Thymus (tissue), 11 donors: Measurements from ENCODE around the gene EPHB2. TPM values are rescaled to one million over a fixed set of nuclear protein-coding genes. Genes with fewer than 3 reads are reported as not detected.

Experiments used
- DNase-seq, 9 donors: peaks; one replicate each; pipeline ENCODE4 v3.0.0-alpha.2; 2013; ENCODE audit warnings: low spot score in 9 of 9, low read depth in 6 of 9, missing footprints in 1 of 9
- H3K27ac ChIP-seq, 2 donors: one replicate each; pipeline ENCODE4 v1.5.1; 2013; ENCODE audit warnings: control low read depth in 1 of 2, low read depth in 1 of 2, low read length in 1 of 2, mild to moderate bottlenecking in 1 of 2, moderate library complexity in 1 of 2
- H3K27me3 ChIP-seq, 2 donors: one replicate each; pipeline ENCODE4 v1.5.1; 2013; ENCODE audit warnings: low read length in 1 of 2; ENCODE audit not compliant: control insufficient read depth in 2 of 2, insufficient read depth in 1 of 2
- H3K36me3 ChIP-seq, 2 donors: one replicate each; pipeline ENCODE4 v1.5.1; 2013; ENCODE audit warnings: low read length in 1 of 2, mild to moderate bottlenecking in 1 of 2, moderate library complexity in 1 of 2; ENCODE audit not compliant: control insufficient read depth in 2 of 2, insufficient read depth in 2 of 2
- H3K4me1 ChIP-seq, 2 donors: one replicate each; pipeline ENCODE4 v1.5.1; 2013; ENCODE audit warnings: low read length in 2 of 2; ENCODE audit not compliant: control insufficient read depth in 2 of 2, insufficient read depth in 2 of 2
- H3K4me3 ChIP-seq, 2 donors: one replicate each; pipeline ENCODE4 v1.5.1; 2013; ENCODE audit warnings: low read length in 2 of 2, control low read depth in 1 of 2, mild to moderate bottlenecking in 1 of 2
- H3K9me3 ChIP-seq, 2 donors: one replicate each; pipeline ENCODE4 v1.5.1; 2013; ENCODE audit warnings: low read length in 1 of 2, mild to moderate bottlenecking in 1 of 2; ENCODE audit not compliant: control insufficient read depth in 2 of 2, insufficient read depth in 1 of 2
- WGBS: extraction: QIAGEN DNeasy Blood & Tissue Kit; methylation state at CpG from one replicate; pipeline ENCODE4 v1.1.7; 2013; 5-methylcytosine and 5-hydroxymethylcytosine counted together
- polyA plus RNA-seq: library from polyadenylated mRNA; stranded (reverse); fragments of 200-250 nt; gene quantifications from one replicate; pipeline ENCODE4 v1.2.3, GENCODE V29; 2013
- total RNA-seq: library from RNA; stranded (reverse); fragments of 120-200 nt; gene quantifications from one replicate; pipeline ENCODE4 v1.2.4, GENCODE V29; 2013
- donor health status: healthy.

Gene EPHB2
- total and polyA plus RNA-seq, 2 donors = 1.6 to 2.6 TPM

DNA sequence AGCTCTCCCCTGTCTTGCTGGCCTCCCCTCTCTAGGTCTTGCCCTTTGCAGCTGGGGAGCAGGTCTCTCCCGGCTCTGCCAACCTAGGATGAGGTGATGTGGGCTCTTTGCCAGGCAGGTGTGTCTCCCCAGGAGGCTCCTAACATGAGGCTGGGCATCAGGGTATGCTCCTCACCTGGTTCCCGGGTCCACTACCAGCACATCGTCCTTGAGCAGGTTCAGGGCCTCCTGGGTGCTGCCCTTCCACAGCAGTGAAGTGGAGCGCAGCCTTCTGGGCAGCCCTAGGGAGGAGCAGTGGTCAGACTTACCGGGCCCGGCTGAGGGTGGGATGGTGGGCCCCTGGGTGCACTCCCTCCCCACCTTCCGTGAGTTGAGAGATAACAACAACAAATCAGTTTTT is 244.5 kb downstream of the EPHB2 start:
- WGBS = 93% methylated on average over 7 of the region's 7 CpGs
- Histone ChIP-seq H3K36me3 (no peaks in the 10 kb centered on the region), H3K9me3 (no peaks in the 10 kb centered on the region), H3K4me1 (no peaks in the 10 kb centered on the region), H3K27me3 (peaks cover 21 to 48% of the 10 kb centered on the region in 2 donors), H3K4me3 (no peak overlapping the region), H3K27ac (no peak overlapping the region)
- DNase-seq = no peak

DNA sequence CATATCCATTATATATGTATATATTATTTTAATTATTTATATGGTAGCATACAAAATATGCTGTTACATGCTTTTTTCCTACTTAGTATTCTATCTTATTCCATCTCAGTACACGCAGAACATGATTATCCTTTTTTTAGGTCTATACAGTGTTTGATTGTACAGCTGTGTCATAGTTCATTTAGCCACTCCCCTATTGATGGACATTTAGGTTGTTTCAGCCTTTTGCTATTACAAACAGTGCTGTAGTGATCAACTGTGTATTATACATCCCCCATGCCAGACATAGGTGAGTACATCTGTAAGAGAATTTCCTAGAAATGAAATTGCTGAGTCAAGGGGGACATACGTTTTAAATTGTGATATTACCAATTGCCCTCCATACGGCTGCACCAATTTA is 246.4 kb downstream of the EPHB2 start:
- 68% methylated on average over 3 of the region's 3 CpGs for WGBS
- H3K36me3 ChIP-seq = no peaks in the 10 kb centered on the region
- H3K4me3 ChIP-seq = no peak overlapping the region
- no peaks in the 10 kb centered on the region for H3K4me1 ChIP-seq
- peaks cover 21 to 41% of the 10 kb centered on the region in 2 donors for H3K27me3 ChIP-seq
- H3K9me3 ChIP-seq = no peaks in the 10 kb centered on the region
- DNase-seq = no peak
- H3K27ac ChIP-seq = no peak overlapping the region

DNA sequence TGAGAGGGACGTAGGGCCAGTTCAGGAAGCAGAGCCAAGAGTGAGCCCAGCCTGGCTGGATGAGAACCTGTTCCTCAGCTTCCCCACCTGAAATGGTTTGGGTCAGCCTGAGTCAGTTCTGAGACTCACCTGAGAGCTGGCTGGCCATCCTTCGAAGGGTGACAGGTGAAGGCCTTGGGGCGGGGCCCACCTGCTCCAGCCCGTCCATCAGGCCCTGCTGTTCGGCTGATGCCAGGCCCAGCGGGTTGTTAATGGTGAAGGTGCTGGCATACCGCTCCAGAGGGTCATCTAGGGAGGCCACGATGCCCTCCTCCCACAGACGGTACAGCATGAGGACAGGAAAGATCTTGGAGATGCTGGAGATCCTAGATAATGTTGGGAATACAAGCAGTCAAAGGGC is 247.9 kb downstream of the EPHB2 start:
- Histone ChIP-seq H3K4me1 (no peaks in the 10 kb centered on the region), H3K27me3 (peaks cover 10 to 29% of the 10 kb centered on the region in 2 donors), H3K9me3 (no peaks in the 10 kb centered on the region), H3K36me3 (no peaks in the 10 kb centered on the region), H3K4me3 (no peak overlapping the region), H3K27ac (no peak overlapping the region)
- 93% methylated on average over 9 of the region's 9 CpGs for WGBS
- no peak for DNase-seq

DNA sequence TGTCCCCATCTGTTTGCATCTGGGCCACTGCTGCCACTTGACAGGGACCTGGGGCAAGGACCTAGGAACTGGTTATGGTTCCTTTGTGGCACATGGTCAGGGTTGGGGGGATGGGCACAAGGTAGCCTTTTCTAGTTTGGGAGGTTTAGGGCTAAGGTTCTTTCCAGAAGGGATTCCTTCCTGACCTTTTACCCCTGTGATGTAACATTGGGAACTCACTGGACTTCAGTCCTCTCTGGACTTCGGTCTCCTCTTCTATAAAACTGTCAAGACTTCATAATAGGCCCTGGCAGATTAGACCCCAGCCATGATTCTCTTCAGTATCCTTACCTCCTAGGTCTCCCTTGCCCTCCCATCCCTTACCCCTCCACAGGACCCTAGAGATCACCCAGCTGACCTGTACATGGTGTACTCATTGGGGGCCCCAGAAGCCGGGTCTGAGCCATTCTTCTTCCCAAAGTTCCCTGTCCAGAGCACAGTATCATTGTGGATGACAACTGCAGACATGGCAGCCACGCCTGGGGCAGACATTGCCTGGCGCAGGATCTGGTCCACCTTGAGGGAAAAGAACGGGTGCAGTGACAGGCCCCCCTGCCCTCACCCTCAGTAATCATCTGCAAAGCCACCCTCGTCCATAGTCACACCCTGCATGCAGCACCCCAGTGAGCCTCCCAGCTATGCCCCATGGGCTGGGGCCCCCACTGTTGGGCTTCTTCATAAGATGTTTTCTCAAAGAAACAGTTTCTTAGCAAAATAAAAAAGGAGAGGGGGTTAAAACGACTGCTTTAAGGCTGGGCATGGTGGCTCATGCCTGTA is 249.1 kb downstream of the EPHB2 start:
- Histone ChIP-seq H3K4me1 (no peaks in the 10 kb centered on the region), H3K4me3 (no peak overlapping the region), H3K27me3 (peaks cover 0 to 22% of the 10 kb centered on the region in 2 donors), H3K9me3 (no peaks in the 10 kb centered on the region), H3K36me3 (no peaks in the 10 kb centered on the region), H3K27ac (no peak overlapping the region)
- 88% methylated on average over 7 of the region's 7 CpGs for WGBS
- DNase-seq = no peak

DNA sequence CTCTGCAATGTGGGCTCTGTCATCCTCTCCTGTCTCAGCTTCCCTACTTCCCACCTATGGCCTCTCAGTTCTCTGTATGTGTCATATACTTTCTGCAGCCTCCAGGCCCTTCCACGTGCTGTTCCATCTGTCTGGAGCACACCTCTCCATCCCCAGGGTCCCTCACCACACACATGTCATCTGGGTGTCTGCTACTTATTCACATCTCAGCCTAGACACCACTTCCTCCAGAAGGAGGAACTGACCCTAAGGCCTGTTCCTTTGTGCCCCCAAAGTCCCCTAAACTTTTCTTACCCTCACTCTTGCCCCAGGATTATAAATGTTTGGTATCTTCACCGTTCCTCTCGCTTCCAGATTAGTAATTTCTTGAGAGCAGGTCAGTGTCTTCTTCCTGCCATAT is 251.9 kb downstream of the EPHB2 start:
- Histone ChIP-seq H3K36me3 (no peaks in the 10 kb centered on the region), H3K4me1 (no peaks in the 10 kb centered on the region), H3K27ac (no peak overlapping the region), H3K27me3 (peaks cover 0 to 11% of the 10 kb centered on the region in 2 donors), H3K4me3 (no peak overlapping the region), H3K9me3 (peaks cover 0 to 2% of the 10 kb centered on the region in 2 donors)
- no peak for DNase-seq
- WGBS = 71% methylated on average over 3 of the region's 3 CpGs

DNA sequence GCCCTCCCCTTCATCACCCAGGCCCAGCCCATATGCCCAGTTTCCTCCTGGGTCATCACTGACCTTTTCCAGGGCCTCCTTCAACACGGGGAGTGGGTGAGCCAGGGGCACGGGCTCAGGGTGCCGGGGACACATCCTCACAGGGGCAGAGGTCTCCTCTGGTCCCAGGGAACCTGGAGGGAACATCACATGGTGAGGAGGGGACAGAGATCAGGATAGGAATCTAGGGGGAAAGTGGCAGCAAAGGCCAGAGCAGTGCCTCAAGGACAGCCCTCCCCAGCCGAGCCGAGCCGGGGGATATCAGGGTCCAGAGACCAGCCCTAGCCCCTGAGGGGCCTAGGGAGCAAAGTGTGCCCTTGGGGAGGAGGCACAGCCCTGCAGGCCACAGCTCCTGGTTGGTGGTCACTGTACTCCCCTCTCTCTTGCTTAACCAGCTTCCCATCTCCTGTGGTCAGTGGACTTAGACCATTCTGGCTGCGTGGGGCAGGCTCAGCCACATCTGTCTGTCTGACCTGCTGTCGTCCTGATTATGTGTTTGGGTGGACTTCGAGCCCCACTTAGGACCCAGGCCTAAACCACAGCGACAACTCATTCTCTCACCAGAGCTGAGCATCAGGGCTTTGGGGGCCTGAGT is 252.5 kb downstream of the EPHB2 start:
- Histone ChIP-seq H3K9me3 (peaks cover 0 to 2% of the 10 kb centered on the region in 2 donors), H3K27ac (no peak overlapping the region), H3K36me3 (no peaks in the 10 kb centered on the region), H3K4me3 (no peak overlapping the region), H3K4me1 (no peaks in the 10 kb centered on the region), H3K27me3 (peaks cover 0 to 11% of the 10 kb centered on the region in 2 donors)
- 94% methylated on average over 10 of the region's 10 CpGs for WGBS
- DNase-seq = no peak

DNA sequence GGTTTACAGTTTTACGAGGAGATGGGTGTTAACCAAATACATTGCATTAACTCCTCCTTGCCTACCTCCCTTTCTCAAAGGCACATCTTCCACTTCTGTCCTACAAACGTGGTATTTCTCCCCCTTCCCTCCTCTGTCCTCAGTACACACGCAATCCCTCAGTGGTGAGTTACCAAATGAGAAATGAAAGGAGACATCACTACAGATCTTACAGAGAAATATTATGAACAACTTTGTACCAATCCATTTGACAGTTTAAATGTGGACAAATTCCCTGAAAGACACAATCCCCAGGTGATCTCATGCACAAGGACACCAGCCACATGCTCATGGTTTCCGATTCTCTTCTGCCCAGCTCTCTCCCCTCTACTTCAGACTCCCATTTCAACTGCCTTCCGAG is 255.7 kb downstream of the EPHB2 start:
- no peak for DNase-seq

DNA sequence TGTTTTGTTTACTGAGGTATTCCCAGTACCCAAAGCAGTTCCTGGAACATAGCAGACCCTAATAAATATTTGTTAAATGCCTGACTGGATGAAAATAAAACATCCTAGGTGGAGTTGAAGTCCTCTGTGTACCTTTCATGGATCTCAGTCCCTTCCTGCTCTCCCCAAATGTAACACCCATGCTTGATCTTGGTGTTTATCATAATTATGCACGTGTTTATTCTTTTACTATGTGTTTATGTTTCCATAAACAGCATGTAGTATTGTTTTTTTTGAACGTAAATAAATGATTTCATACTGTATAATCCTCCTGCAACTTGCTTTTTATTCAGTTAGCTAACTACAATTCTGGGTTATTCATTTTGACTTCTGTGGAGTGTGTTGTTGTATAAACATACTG is 257.2 kb downstream of the EPHB2 start:
- Histone ChIP-seq H3K27ac (no peak overlapping the region), H3K4me1 (no peaks in the 10 kb centered on the region), H3K27me3 (peaks cover 2 to 27% of the 10 kb centered on the region in 2 donors), H3K9me3 (peaks cover 0 to 2% of the 10 kb centered on the region in 2 donors), H3K4me3 (no peak overlapping the region), H3K36me3 (no peaks in the 10 kb centered on the region)
- WGBS = 56% methylated on average over 2 of the region's 2 CpGs
- no peak for DNase-seq

More for the DNA sequence above, 255.7 kb downstream of the EPHB2 start:
- H3K9me3 ChIP-seq = peaks cover 0 to 2% of the 10 kb centered on the region in 2 donors
- WGBS = 84% methylated on average over 5 of the region's 5 CpGs
- no peak overlapping the region for H3K4me3 ChIP-seq
- peaks cover 2 to 23% of the 10 kb centered on the region in 2 donors for H3K27me3 ChIP-seq
- no peaks in the 10 kb centered on the region for H3K36me3 ChIP-seq
- H3K27ac ChIP-seq = no peak overlapping the region
- H3K4me1 ChIP-seq = no peaks in the 10 kb centered on the region

DNA sequence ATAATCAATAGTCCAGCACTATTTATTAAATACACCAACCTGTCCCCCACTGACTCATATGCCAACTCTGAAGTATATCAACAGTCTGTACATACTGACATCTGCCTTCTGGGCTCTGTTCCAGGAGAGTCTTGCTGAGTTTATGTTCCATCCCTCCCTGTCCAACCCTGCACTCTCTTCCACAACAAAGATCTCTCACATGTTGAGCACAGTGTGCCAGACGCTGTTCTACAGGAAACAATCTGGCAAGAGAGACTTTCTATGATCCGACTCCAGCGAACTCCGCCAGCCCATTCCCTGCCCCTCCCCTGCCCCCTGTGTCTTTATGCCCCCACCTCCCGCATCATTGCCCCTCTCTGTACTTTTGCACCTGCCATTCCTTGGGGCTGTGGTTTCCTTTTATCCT is 258.7 kb downstream of the EPHB2 start:
- Histone ChIP-seq H3K4me1 (no peaks in the 10 kb centered on the region), H3K27me3 (peaks cover 2 to 32% of the 10 kb centered on the region in 2 donors), H3K27ac (no peak overlapping the region), H3K9me3 (peaks cover 0 to 2% of the 10 kb centered on the region in 2 donors), H3K4me3 (no peak overlapping the region), H3K36me3 (no peaks in the 10 kb centered on the region)
- DNase-seq = no peak
- WGBS = 8% methylated on average over 5 of the region's 5 CpGs
